ENCODE results near the gene RNF166.

DNA sequence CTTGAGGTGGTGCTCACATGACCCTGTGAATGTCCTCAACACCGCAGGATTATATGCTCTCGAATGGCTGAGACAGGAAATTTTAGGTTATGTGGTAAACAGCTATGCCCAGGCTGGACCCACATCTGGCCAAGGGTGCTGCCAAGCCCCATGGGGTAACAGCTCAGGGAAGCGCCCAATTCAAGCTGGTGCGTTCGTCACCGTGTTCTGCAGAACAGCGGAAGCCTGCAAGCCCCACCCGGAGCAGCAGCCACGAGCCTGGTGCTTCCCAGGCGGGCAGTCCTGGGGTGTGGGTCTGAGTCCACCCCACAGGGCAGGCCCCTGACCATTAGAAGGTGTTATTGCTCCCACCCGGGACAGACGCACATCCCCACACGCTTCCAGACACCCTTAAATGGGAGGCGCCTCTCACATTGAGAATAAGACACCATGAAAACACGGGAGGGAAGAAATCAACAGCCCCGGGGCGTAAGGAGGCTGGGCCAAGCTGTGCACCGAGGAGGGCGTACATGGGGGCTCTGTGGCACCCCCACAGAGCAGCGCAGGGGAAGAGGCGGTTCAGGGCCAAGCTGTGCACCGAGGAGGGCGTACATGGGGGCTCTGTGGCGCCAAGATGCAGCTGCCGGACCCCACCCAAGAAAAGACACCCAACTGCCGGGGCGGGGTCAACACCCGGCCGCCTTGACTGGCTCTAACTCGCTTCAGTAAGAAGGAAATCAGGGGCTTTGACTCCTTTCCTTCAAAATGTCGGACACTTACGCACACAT lies 52.4 kb downstream of the RNF166 start:
- TF ChIP-seq CTCF (IDR thresholded peaks at IDR 0.05; ENCODE audit: low read depth, low read length, poor library complexity, severe bottlenecking) (no peak), EZH2phosphoT487 (IDR thresholded peaks at IDR 0.05; ENCODE audit: borderline replicate concordance, low read length) (no peak)

Measured in DOHH2 (cell line).